ENCODE results near the gene RNPC3. TPM values are rescaled to one million over a fixed set of nuclear protein-coding genes. Genes with fewer than 3 reads are reported as not detected.
"Not testable (repeated sequence)": the region's sequence is repeated elsewhere in the genome, so short reads cannot be mapped to it uniquely, and the experiment has no call there.

The RNPC3 gene
- total RNA-seq, 1 experiment from 2014 or later, result 16.0 TPM

DNA sequence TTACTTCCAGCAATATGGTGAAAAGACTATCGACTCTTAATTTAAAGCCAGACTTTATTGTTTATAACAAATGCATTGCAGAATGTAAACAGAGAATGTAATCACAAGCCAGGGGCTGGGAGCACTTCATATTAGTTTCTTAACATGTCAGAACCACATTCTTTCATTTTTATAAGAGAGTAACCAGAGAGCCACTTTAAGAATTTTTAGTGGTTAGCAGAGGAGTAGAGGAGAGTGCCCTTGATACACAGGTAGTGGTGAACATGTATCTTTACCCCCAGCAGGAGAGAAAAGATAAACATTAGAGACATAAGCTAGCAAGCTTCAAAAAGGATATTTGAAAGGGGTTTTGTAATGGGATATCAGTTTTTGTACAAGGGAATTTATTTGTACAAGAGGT, 57.0 kb downstream of the RNPC3 start:
- no peaks in the 10 kb centered on the region for H3K36me3 ChIP-seq (replicated peaks; ENCODE audit: control insufficient read depth, insufficient read depth, low read length)

DNA sequence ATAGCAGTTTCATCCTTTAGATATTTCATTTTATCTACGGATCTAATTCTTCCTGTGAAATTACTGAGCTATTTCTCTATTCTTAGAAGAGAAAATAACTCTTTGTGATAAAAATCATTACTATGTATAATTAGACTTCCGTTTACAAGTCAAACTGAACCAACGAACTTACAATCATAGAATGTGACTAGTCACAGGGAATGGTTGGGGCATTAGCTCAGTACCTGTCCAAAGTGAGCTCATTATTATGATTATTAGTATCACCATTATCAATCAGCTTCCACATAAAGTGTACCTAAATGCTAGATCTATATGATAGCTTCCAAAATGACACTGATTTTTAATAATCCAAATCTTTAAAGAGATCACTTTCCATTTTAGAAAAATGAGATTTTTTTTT, 58.4 kb downstream of the RNPC3 start:
- H3K4me3 ChIP-seq (ENCODE audit: insufficient read depth, low read depth, low read length), result no peak overlapping the region

More for the DNA sequence above, 57.0 kb downstream of the RNPC3 start:
- DNase-seq, result no peak
- Histone ChIP-seq H3K27me3 (ENCODE audit: control insufficient read depth, insufficient read depth, low read length) (no peaks in the 10 kb centered on the region), H3K4me3 (ENCODE audit: insufficient read depth, low read depth, low read length) (no peak overlapping the region)

DNA sequence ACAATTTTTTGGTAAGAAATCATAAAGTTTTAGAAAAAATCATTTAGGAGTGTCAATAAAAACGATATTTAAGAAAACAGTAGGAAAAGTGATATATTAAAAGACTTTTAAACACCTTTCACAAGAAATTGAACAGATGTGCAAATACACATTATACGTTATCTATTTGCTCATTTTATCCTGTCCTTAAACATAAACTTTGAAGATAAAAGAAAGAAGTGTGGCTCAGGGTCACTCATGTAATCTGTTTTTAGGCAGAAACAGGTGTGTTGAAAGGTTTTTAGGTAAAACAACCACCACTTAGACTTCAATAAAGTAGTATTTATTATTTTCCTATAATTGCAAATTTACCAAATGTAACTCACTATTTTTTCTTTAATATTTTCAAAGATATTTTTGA, 59.0 kb downstream of the RNPC3 start:
- Histone ChIP-seq H3K36me3 (replicated peaks; ENCODE audit: control insufficient read depth, insufficient read depth, low read length) (no peaks in the 10 kb centered on the region), H3K27me3 (ENCODE audit: control insufficient read depth, insufficient read depth, low read length) (no peaks in the 10 kb centered on the region), H3K4me3 (ENCODE audit: insufficient read depth, low read depth, low read length) (no peak overlapping the region)
- DNase-seq, result no peak

More for the DNA sequence above, 58.4 kb downstream of the RNPC3 start:
- no peaks in the 10 kb centered on the region for H3K27me3 ChIP-seq (ENCODE audit: control insufficient read depth, insufficient read depth, low read length)
- no peaks in the 10 kb centered on the region for H3K36me3 ChIP-seq (replicated peaks; ENCODE audit: control insufficient read depth, insufficient read depth, low read length)
- no peak for DNase-seq

DNA sequence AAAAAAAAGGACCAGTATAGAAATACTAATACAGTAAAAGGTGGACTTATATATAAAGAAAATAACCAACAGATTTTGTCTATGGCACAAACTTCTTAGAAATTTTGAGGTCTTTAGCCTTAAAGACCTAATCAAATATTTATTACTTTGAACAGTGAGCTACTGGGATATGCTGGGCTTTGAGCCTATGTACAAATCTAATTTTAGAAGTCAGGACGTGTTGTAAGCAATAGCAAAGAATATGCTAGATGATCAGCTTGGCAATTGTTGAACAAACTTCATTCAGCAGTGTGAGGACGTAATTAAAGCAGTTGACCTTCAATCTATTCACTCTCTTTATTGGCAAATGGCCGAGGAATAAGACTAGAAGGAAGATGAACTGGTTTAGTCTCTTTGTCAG, 77.2 kb downstream of the RNPC3 start:
- not testable (repeated sequence) for H3K27me3 ChIP-seq (ENCODE audit: control insufficient read depth, insufficient read depth, low read length); DNase-seq; H3K4me3 ChIP-seq (ENCODE audit: insufficient read depth, low read depth, low read length); H3K36me3 ChIP-seq (replicated peaks; ENCODE audit: control insufficient read depth, insufficient read depth, low read length)

Other genes with a start within 250 kb of the RNPC3 start
- 2.7 and 3.0 TPM in 2 replicates for gene AMY2B, start 45.9 kb downstream of the RNPC3 start, total RNA-seq (2014; rRNA removed; shearing (Covaris generic))
- gene AMY2A, start 91.7 kb downstream of the RNPC3 start, total RNA-seq (2014; rRNA removed; shearing (Covaris generic)), result not detected in 2 replicates
- gene AMY1A, start 130.1 kb downstream of the RNPC3 start, total RNA-seq (2014; rRNA removed; shearing (Covaris generic)), result not detected in 2 replicates
- gene AMY1B, start 170.5 kb downstream of the RNPC3 start, total RNA-seq (2014; rRNA removed; shearing (Covaris generic)), result not detected in 2 replicates
- gene AMY1C, start 224.2 kb downstream of the RNPC3 start, total RNA-seq (2014; rRNA removed; shearing (Covaris generic)), result not detected in 2 replicates